ENCODE data around the gene CKMT1A. TPM values are rescaled to one million over a fixed set of nuclear protein-coding genes. Genes with fewer than 3 reads are reported as not detected.
"Not testable (repeated sequence)": the region's sequence is repeated elsewhere in the genome, so short reads cannot be mapped to it uniquely, and the experiment has no call there.

Gene CKMT1A
- total RNA-seq: 1.4 and 5.9 TPM in 2 replicates
- polyA plus RNA-seq: 3.8 and 5.9 TPM in 2 replicates

DNA sequence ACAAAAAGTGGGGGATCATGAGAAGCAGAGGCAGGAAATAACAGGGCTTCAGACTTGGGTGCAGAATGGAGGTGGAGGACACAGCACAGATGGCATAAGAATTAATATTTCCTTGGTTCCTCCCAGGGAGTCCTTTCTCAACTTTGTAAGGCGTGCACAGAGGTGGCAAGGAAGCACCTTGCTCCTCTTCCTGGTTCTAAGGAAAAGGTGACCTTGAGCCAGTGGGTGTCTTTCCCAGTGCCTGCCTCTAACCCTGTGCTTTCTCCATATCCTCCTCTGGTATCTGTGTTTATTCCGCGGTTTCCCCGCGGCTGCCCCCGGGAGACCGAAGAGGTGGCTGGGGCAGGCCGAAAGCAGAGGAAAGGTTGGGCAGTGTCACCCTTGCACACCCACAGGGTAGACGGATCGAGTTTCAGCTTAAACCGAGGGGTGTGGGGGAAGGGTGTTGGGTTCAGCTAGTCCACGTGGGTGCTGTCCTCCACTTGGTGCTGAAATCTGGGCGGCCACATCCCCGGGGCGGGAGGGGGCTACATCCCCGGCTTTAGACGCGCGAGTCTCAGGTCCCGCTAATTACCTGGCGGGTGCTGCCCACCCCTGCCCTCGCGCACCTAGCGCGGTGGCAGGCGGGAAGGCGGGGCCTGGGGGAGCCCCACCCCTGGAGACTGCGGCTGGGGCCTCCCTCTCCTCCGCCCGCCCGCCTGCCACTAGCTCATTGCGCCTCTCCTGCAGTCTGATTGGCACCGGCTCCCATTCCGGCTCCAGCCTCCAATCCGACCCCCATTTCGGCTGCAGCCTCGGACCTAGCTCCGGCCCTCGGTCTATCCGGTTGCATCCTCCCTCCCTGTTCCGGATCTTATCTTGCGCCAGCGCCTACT lies at the start of gene CKMT1A:
Gene CKMT1A, plus strand, starts transcription at position 712 of the 875 bp plus-strand sequence. CDS start 192 bp downstream, outside the sequence.
- H3K27me3 ChIP-seq; H3K4me1 ChIP-seq (ENCODE audit: low read depth); H3K27ac ChIP-seq; H3K9me3 ChIP-seq (ENCODE audit: low read depth); H3K36me3 ChIP-seq; DNase-seq (ENCODE audit: low read depth in 1 of 2, low spot score in 1 of 2); H3K4me3 ChIP-seq: not testable (repeated sequence)

- TF ChIP-seq CTCF (IDR thresholded peaks at IDR 0.05; ENCODE audit: low read depth, low read length): no peak
- no peak within 1 kb of the TSS for H3K4me3 ChIP-seq
- H3K4me1 ChIP-seq (ENCODE audit: low read depth): no peaks in the 10 kb centered on the region
Observed at GRCh38 chr15:43648649-43649429, 44.8 kb upstream of the CKMT1A start, which contains the start of gene CATSPER2. CATSPER2 (minus strand) TSS chr15:43648844; CDS start chr15:43648061, 783 bp downstream.

GRCh38 chr15:43649430-43649926 lies 44.2 kb upstream of the CKMT1A start:
- not testable (repeated sequence) for H3K4me3 ChIP-seq

More at GRCh38 chr15:43648649-43649429, 44.8 kb upstream of the CKMT1A start, which contains the start of gene CATSPER2:
- Histone ChIP-seq H3K9me3 (ENCODE audit: low read depth) (no peaks in the 10 kb centered on the region), H3K27ac (no peak within 1 kb of the TSS), H3K36me3 (no peaks in the 10 kb centered on the region), H3K27me3 (no peaks in the 10 kb centered on the region)
- no peak for DNase-seq (ENCODE audit: low read depth in 1 of 2, low spot score in 1 of 2)

GRCh38 chr15:43659727-43660126 lies 33.9 kb upstream of the CKMT1A start:
- not testable (repeated sequence) for H3K36me3 ChIP-seq; H3K4me1 ChIP-seq (ENCODE audit: low read depth); H3K27ac ChIP-seq; H3K9me3 ChIP-seq (ENCODE audit: low read depth); H3K4me3 ChIP-seq; DNase-seq (ENCODE audit: low read depth in 1 of 2, low spot score in 1 of 2); H3K27me3 ChIP-seq

More at GRCh38 chr15:43649430-43649926, 44.2 kb upstream of the CKMT1A start:
- H3K9me3 ChIP-seq (ENCODE audit: low read depth); H3K36me3 ChIP-seq; DNase-seq (ENCODE audit: low read depth in 1 of 2, low spot score in 1 of 2); H3K27me3 ChIP-seq; H3K27ac ChIP-seq; H3K4me1 ChIP-seq (ENCODE audit: low read depth): not testable (repeated sequence)

- not testable (repeated sequence) for H3K4me3 ChIP-seq; DNase-seq (ENCODE audit: low read depth in 1 of 2, low spot score in 1 of 2); H3K9me3 ChIP-seq (ENCODE audit: low read depth); H3K27ac ChIP-seq; H3K4me1 ChIP-seq (ENCODE audit: low read depth); H3K36me3 ChIP-seq; H3K27me3 ChIP-seq
Observed at GRCh38 chr15:43662293-43662692, 31.4 kb upstream of the CKMT1A start.

- H3K4me3 ChIP-seq; H3K27ac ChIP-seq; H3K4me1 ChIP-seq (ENCODE audit: low read depth); H3K27me3 ChIP-seq; H3K36me3 ChIP-seq; H3K9me3 ChIP-seq (ENCODE audit: low read depth); DNase-seq (ENCODE audit: low read depth in 1 of 2, low spot score in 1 of 2): not testable (repeated sequence)
Observed at GRCh38 chr15:43663333-43663732, 30.3 kb upstream of the CKMT1A start.

- not testable (repeated sequence) for DNase-seq (ENCODE audit: low read depth in 1 of 2, low spot score in 1 of 2); H3K27me3 ChIP-seq; H3K4me1 ChIP-seq (ENCODE audit: low read depth); H3K9me3 ChIP-seq (ENCODE audit: low read depth); H3K4me3 ChIP-seq; H3K27ac ChIP-seq; H3K36me3 ChIP-seq
Observed at GRCh38 chr15:43666177-43666576, 27.5 kb upstream of the CKMT1A start.

- H3K4me3 ChIP-seq; H3K4me1 ChIP-seq (ENCODE audit: low read depth); H3K27me3 ChIP-seq; H3K9me3 ChIP-seq (ENCODE audit: low read depth); H3K36me3 ChIP-seq; H3K27ac ChIP-seq; DNase-seq (ENCODE audit: low read depth in 1 of 2, low spot score in 1 of 2): not testable (repeated sequence)
Observed at GRCh38 chr15:43674175-43674574, 19.5 kb upstream of the CKMT1A start.

DNA sequence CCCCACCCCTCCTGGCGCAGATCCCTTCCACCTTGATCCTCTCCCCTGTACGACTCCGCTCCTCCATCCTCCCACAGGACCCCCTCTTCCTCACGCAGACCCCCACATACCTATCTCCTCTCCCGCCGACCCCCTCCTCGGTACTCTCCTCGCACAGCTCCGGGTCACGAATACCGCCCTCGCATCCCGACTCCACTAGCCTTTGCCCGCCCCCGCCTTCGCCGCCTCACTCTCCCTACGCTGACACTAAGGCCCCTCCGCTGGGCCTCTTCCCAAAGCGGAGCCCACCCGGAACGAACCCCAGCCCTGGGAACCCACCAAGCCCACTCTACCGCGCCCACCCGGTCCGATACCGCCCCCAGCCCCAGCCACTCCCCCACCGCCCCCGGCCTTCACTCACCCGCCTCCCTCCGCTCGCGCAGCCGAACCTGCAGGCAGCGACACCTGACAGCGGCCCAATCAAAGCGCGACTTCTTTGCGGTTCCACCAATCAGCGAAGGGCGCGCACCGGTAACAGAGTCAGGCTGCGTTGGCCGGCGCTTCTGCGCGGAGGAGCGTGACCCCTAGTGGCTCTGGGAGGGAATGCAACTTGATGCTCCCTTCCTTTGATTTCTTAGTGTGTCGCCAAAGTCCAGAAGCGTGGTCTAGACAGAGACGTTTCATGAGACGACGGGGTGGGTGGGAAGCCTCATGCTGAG lies 3.9 kb upstream of the CKMT1A start:
- H3K36me3 ChIP-seq; H3K27me3 ChIP-seq; H3K4me1 ChIP-seq (ENCODE audit: low read depth); H3K9me3 ChIP-seq (ENCODE audit: low read depth); DNase-seq (ENCODE audit: low read depth in 1 of 2, low spot score in 1 of 2); H3K27ac ChIP-seq; H3K4me3 ChIP-seq: not testable (repeated sequence)

GRCh38 chr15:43692679-43693078 lies 980 bp upstream of the CKMT1A start:
- not testable (repeated sequence) for H3K4me1 ChIP-seq (ENCODE audit: low read depth); H3K27me3 ChIP-seq; H3K27ac ChIP-seq; DNase-seq (ENCODE audit: low read depth in 1 of 2, low spot score in 1 of 2); H3K9me3 ChIP-seq (ENCODE audit: low read depth); H3K36me3 ChIP-seq; H3K4me3 ChIP-seq

All from cardiac muscle cell (in vitro differentiated cells and primary cell).